Astrocyte (in vitro differentiated cells and primary cell): ENCODE data around the gene EXOC6B.

Experiments used
- EZH2 ChIP-seq: IDR thresholded peaks from 2 replicates; pipeline ENCODE4 v1.6.1; 2012; ENCODE audit warnings: mild to moderate bottlenecking, low read length, inconsistent platforms; ENCODE audit not compliant: insufficient read depth
- TF ChIP-seq, protein P1 (sequence below): IDR thresholded peaks from 2 replicates; pipeline ENCODE4 v1.5.1; 2011; ENCODE audit warnings: low read depth, mild to moderate bottlenecking, inconsistent platforms, low read length, moderate library complexity; ENCODE audit not compliant: insufficient read depth

DNA sequence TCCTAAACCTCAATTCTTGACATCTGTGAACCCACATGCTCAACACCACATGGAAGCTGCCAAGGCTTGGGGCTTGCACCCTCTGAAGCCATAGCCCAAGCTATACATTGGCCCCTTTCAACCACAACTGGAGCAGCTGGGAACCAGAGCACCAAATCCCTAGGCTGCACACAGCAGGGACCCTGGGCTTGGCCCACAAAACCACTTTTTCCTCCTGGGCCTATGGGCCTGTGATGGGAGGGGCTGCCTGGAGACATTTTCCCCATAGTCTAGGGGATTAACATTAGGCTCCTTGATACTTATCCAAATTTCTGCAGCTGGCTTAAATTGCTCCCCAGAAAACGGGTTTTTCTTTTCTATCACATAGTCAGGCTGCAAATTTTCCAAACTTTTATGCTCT is 40.3 kb downstream of the EXOC6B start:
- TF ChIP-seq, protein P1, sequence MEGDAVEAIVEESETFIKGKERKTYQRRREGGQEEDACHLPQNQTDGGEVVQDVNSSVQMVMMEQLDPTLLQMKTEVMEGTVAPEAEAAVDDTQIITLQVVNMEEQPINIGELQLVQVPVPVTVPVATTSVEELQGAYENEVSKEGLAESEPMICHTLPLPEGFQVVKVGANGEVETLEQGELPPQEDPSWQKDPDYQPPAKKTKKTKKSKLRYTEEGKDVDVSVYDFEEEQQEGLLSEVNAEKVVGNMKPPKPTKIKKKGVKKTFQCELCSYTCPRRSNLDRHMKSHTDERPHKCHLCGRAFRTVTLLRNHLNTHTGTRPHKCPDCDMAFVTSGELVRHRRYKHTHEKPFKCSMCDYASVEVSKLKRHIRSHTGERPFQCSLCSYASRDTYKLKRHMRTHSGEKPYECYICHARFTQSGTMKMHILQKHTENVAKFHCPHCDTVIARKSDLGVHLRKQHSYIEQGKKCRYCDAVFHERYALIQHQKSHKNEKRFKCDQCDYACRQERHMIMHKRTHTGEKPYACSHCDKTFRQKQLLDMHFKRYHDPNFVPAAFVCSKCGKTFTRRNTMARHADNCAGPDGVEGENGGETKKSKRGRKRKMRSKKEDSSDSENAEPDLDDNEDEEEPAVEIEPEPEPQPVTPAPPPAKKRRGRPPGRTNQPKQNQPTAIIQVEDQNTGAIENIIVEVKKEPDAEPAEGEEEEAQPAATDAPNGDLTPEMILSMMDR: no peak
- TF ChIP-seq EZH2: no peak
